ENCODE results near the gene KAT7.

Gene KAT7

DNA sequence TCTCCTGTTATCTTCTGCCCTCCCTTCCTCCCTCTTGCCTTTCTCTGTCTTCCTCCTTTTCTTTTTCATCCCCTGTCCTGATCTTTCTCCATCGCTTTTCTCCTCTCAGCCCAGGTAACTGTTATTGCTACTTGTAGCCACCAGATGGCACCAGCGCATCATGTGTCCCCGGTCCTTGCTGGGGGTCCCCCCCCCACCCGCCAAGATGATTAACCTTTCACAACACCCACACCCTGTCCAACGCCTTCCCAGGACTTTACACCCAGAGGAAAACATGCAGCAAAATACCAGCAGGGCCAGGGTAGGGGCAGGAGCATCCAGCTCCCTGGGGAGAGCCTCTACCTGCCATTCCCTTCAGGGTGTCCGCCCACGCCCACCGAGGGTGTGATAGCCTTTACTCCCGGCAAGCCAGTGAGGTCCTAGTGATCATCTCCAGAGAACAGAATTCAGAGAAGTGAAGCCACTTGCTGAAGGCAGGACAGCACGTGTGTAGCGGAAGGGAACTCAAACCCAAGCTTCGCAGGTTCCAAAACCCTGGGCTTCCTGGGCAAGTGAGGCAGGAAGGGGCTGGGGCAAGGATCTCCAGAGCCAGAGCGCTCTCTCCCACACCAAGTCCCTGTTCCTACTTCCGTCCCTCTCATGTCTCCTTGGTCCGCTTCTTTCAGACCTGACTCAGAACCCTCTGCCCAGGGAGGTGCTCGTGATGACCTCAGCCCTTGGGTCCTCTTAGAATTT is 72.8 kb downstream of the KAT7 start:
- H3K4me3 ChIP-seq (ENCODE audit: low read length): no peak overlapping the region
- TF ChIP-seq CTCF (conservative IDR thresholded peaks at IDR 0.05; ENCODE audit: low read length): peak; percentile 88
- peak; percentile 31 for DNase-seq (ENCODE audit: low read depth)

DNA sequence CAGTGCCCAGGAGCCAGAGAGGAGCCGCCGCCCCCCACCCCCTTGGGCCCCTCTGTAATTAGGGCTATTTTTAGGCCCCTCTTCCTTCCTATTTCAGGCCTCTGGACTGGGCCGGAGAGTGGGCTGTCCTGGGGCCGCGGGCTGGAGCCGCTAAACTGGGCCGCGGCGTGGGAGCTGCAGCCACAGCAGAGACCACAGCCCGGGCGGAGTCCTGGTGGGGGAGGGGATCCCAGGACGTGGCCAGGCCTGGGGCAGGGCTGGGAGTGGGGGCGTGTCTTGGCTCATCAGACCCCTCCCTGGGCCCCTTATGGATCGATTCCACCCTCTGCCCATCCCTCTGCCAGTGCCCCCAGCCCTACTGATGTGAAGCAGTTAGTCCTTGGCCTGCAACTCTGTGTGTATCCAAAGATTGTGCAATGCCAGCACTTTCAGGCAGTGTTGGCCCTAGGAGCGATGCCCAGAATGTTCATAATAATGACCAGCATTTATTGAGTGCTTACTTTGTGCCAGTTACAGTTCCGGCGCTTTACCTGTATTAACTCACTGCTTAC is 74.4 kb downstream of the KAT7 start:
- H3K4me3 ChIP-seq (ENCODE audit: low read length): no peak overlapping the region
- peak; percentile 21 for DNase-seq (ENCODE audit: low read depth)
- no peak for TF ChIP-seq CTCF (conservative IDR thresholded peaks at IDR 0.05; ENCODE audit: low read length)

DNA sequence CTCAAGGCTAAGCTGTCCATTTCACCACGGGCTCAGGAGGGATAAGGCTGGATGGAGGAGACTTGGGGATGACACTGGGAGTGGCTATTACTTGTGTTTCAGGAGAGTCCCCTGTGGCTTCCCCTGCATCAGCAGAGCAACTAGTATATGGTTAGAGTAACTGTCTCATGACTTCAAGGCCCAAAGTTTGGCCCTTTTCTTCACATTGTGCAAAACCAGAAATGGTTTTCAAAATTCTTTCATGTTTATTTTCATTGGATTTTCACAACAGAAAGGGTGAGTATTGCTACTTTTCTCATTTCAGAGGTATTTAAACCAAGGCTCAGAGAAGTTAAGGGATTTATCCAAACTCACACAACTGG is 77.5 kb downstream of the KAT7 start:
- TF ChIP-seq CTCF (conservative IDR thresholded peaks at IDR 0.05; ENCODE audit: low read length): no peak
- DNase-seq (ENCODE audit: low read depth): no peak
- H3K4me3 ChIP-seq (ENCODE audit: low read length): no peak overlapping the region

GRCh38 chr17:49866882-49867413 is 78.5 kb downstream of the KAT7 start:
- TF ChIP-seq CTCF (conservative IDR thresholded peaks at IDR 0.05; ENCODE audit: low read length): no peak
- H3K4me3 ChIP-seq (ENCODE audit: low read length): no peak overlapping the region
- DNase-seq (ENCODE audit: low read depth): no peak

DNA sequence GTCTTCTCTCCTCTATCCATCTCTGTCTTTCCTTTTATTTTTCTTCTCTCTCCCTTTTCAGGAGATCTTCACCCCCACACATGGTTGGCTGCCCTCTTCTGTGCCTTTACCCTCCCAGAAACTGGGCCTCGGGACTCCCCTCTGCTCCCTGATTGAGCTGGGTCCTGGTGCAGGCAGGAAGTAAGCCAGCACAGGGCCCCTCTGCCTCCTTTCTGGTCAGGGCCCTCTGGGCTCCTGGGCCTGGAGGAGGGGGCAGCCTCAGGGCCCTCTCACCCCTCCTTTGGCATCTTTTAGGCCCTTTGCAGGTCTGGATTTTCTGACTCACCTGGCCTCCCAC is 80.5 kb downstream of the KAT7 start:
- no peak overlapping the region for H3K4me3 ChIP-seq (ENCODE audit: low read length)
- no peak for DNase-seq (ENCODE audit: low read depth)
- no peak for TF ChIP-seq CTCF (conservative IDR thresholded peaks at IDR 0.05; ENCODE audit: low read length)

GRCh38 chr17:49870298-49870697 is 81.8 kb downstream of the KAT7 start:
- no peak overlapping the region for H3K4me3 ChIP-seq (ENCODE audit: low read length)
- no peak for TF ChIP-seq CTCF (conservative IDR thresholded peaks at IDR 0.05; ENCODE audit: low read length)
- DNase-seq (ENCODE audit: low read depth): no peak

GRCh38 chr17:49871211-49871610 is 82.7 kb downstream of the KAT7 start:
- H3K4me3 ChIP-seq (ENCODE audit: low read length): no peak overlapping the region
- TF ChIP-seq CTCF (conservative IDR thresholded peaks at IDR 0.05; ENCODE audit: low read length): no peak
- DNase-seq (ENCODE audit: low read depth): no peak
